ENCODE results near the gene CTNNA2.

The CTNNA2 gene

GRCh38 chr2:79714283-79714682 is 201.4 kb downstream of the CTNNA2 start:
- no peak for DNase-seq

- no peak for DNase-seq
These were observed 202.5 kb downstream of the CTNNA2 start for GRCh38 chr2:79715338-79715737.

- DNase-seq = no peak
These were observed 203.4 kb downstream of the CTNNA2 start for GRCh38 chr2:79716266-79716665.

- no peak for DNase-seq
These were observed 204.6 kb downstream of the CTNNA2 start for GRCh38 chr2:79717364-79718007.

GRCh38 chr2:79721061-79721460 is 208.2 kb downstream of the CTNNA2 start:
- DNase-seq = no peak

GRCh38 chr2:79721966-79722365 is 209.1 kb downstream of the CTNNA2 start:
- no peak for DNase-seq

- DNase-seq = no peak
These were observed 211.0 kb downstream of the CTNNA2 start for GRCh38 chr2:79723830-79724229.

GRCh38 chr2:79729532-79729931 is 216.7 kb downstream of the CTNNA2 start:
- no peak for DNase-seq

- no peak for DNase-seq
These were observed 221.7 kb downstream of the CTNNA2 start for GRCh38 chr2:79734518-79734917.

GRCh38 chr2:79740879-79741443 is 228.1 kb downstream of the CTNNA2 start:
- no peak for DNase-seq

GRCh38 chr2:79750321-79750720 is 237.5 kb downstream of the CTNNA2 start:
- DNase-seq = no peak

GRCh38 chr2:79757526-79757925 is 244.7 kb downstream of the CTNNA2 start:
- DNase-seq = no peak

GRCh38 chr2:79758042-79758441 is 245.2 kb downstream of the CTNNA2 start:
- DNase-seq = no peak

- DNase-seq = no peak
These were observed 246.0 kb downstream of the CTNNA2 start for GRCh38 chr2:79758749-79759282.

GRCh38 chr2:79770926-79771325 is 258.1 kb downstream of the CTNNA2 start:
- no peak for DNase-seq

GRCh38 chr2:79771493-79771892 is 258.6 kb downstream of the CTNNA2 start:
- DNase-seq = no peak

- DNase-seq = no peak
These were observed 261.2 kb downstream of the CTNNA2 start for GRCh38 chr2:79774016-79774415.

- no peak for DNase-seq
These were observed 263.6 kb downstream of the CTNNA2 start for GRCh38 chr2:79776461-79776860.

GRCh38 chr2:79780781-79781180 is 267.9 kb downstream of the CTNNA2 start:
- no peak for DNase-seq

- no peak for DNase-seq
These were observed 270.0 kb downstream of the CTNNA2 start for GRCh38 chr2:79782576-79783452.

GRCh38 chr2:79788952-79789651 is 276.3 kb downstream of the CTNNA2 start:
- DNase-seq = no peak

- no peak for DNase-seq
These were observed 277.0 kb downstream of the CTNNA2 start for GRCh38 chr2:79789811-79790210.

- no peak for DNase-seq
These were observed 279.2 kb downstream of the CTNNA2 start for GRCh38 chr2:79792090-79792489.

All from CD4-positive, alpha-beta T cell treated with Interleukin-12 subunit alpha and Interleukin-12 subunit beta, for 1 hour (primary cell).